ENCODE data around the gene EREG. TPM values are rescaled to one million over a fixed set of nuclear protein-coding genes. Genes with fewer than 3 reads are reported as not detected.

EREG gene
- total and polyA plus RNA-seq, 4 donors, result 0.51 TPM; not detected in 3

GRCh38 chr4:74437866-74438265, 72.9 kb downstream of the EREG start:
- 90% methylated on average over 3 of the region's 3 CpGs for WGBS
- Histone ChIP-seq H3K27me3 (ENCODE audit: control insufficient read depth in 4 of 4, insufficient read depth in 4 of 4, low read length in 3 of 4) (no peaks in the 10 kb centered on the region), H3K4me3 (ENCODE audit: low read depth in 1 of 3, low read length in 3 of 3) (no peak overlapping the region), H3K4me1 (ENCODE audit: control insufficient read depth in 4 of 4, insufficient read depth in 4 of 4, low read length in 3 of 4) (peaks cover 0 to 2% (median 0%) of the 10 kb centered on the region in 4 donors), H3K9me3 (ENCODE audit: control insufficient read depth in 4 of 4, low read length in 3 of 4) (no peaks in the 10 kb centered on the region), H3K36me3 (ENCODE audit: control insufficient read depth in 4 of 4, insufficient read depth in 3 of 4, low read depth in 1 of 4, low read length in 3 of 4) (no peaks in the 10 kb centered on the region), H3K27ac (ENCODE audit: low read depth in 1 of 2, low read length in 2 of 2) (no peak overlapping the region), H3K9ac (ENCODE audit: low read depth in 1 of 2, low read length in 2 of 2) (no peak overlapping the region)
- DNase-seq (ENCODE audit: low spot score), result no peak
- no peak for TF ChIP-seq SP1 (IDR thresholded peaks at IDR 0.05)
- TF ChIP-seq NR2F2 (IDR thresholded peaks at IDR 0.05), result no peak
- TF ChIP-seq TAF1 (conservative IDR thresholded peaks at IDR 0.05), result no peak
- no peak for TF ChIP-seq JUND (IDR thresholded peaks at IDR 0.05)
- no peak for TF ChIP-seq HNF4A (conservative IDR thresholded peaks at IDR 0.05)
- TF ChIP-seq HNF4G (IDR thresholded peaks at IDR 0.05), result no peak
- no peak for TF ChIP-seq FOXA1 (IDR thresholded peaks at IDR 0.05)
- no peak for TF ChIP-seq EGR1 (IDR thresholded peaks at IDR 0.05; ENCODE audit: low read depth in 2 of 2)
- TF ChIP-seq FOXA2 (IDR thresholded peaks at IDR 0.05), result no peak
- TF ChIP-seq ATF3 (IDR thresholded peaks at IDR 0.05), result no peak
- TF ChIP-seq GABPA (IDR thresholded peaks at IDR 0.05 in 1 of 2, conservative IDR thresholded peaks at IDR 0.05 in 1 of 2), result no peak
- TF ChIP-seq YY1 (IDR thresholded peaks at IDR 0.05), result no peak
- TF ChIP-seq ZBTB33 (IDR thresholded peaks at IDR 0.05), result no peak
- no peak for TF ChIP-seq MAX (IDR thresholded peaks at IDR 0.05)
- TF ChIP-seq REST (IDR thresholded peaks at IDR 0.05), result no peak
- no peak for TF ChIP-seq RAD21 (IDR thresholded peaks at IDR 0.05)
- TF ChIP-seq CTCF (IDR thresholded peaks at IDR 0.05; ENCODE audit: low read depth, low read length, missing input control), result no peak
- no peak for TF ChIP-seq RXRA (IDR thresholded peaks at IDR 0.05)

Other genes starting within 250 kb of the EREG start
- gene MTHFD2L, start 207.0 kb upstream of the EREG start, total RNA-seq, result 10 to 100 TPM in 1 of 2 donors, 1 to 10 TPM in 1; 7.4 to 51.5 TPM
- gene MTHFD2L, start 207.0 kb upstream of the EREG start, polyA plus RNA-seq, result 10 to 100 TPM; 15.5 to 46.7 TPM
- gene EPGN, start 56.7 kb upstream of the EREG start, total RNA-seq, result under 1 TPM; 0.09 to 0.75 TPM
- gene EPGN, start 56.7 kb upstream of the EREG start, polyA plus RNA-seq, result not detected
- not detected for gene AREG, start 80.0 kb downstream of the EREG start, total RNA-seq
- under 1 TPM; 0.06 to 0.71 TPM for gene AREG, start 80.0 kb downstream of the EREG start, polyA plus RNA-seq